HG02571 (cell line): ENCODE data around the gene MATCAP1.

ENCODE experiments used
- ATAC-seq: cut with Tn5 transposase; IDR thresholded peaks from one replicate; pipeline ENCODE4 v1.9.1; 2021; ENCODE audit warnings: mild to moderate bottlenecking, moderate library complexity; ENCODE audit not compliant: unreplicated experiment

The MATCAP1 gene

DNA sequence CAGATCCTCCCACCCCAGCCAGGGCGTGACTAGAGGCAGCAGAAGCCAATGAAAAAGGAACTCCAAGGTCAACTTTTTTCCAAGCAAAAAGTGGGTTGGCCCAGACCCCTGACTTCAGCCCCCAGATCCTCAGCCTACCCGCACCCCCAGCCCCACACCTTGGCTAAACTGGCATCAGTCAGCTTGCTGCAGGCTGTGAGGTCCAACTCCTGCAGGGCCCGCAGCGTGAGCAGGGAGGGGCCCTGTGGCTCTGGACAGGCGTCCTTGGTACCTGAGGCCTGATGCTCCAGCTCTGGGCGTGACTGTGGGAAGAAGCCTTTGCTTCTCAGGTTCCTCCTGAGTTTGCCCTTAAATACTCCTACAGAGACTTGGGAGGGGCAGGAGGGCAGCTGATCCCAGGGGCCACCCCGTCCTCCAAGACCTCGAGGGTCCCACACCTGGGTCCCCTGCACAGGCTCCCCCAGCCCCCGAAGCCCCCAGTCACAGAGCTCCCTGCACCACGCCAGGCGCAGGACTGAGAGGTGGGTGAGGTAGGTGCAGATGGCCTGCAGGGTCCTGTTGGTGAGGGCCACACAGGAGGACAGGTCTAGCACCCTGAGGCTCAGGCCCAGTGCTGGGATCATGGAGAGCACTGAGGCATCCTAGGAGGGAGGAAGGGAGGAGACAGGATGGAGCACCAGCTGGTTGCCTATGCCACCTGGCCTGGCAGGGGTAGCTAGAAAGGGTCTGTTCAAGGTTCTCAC, 24.6 kb upstream of the MATCAP1 start:
- ATAC-seq = no peak

- no peak for ATAC-seq
Measured at GRCh38 chr16:67207249-67208091, 23.7 kb upstream of the MATCAP1 start.

DNA sequence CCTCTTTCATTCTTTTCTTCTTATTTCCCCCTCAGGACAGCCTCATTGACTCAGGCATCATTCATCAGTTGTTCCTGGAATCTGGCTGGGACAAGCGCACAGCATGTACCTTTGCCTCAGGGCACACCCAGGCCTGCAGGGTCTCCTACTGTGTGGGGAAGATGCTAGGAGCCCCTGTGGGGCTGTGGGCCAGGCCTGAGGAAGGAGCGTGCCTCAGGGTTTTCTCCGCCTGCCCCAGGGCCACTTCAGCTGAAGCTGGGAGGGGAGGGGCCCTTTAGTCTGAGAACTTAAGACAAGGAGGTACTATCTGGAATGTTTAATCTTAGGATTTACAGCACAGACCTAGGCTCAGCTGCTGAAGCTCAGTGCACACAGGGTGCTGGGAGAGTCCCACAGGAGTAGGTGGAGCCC, 23.1 kb upstream of the MATCAP1 start:
- ATAC-seq = no peak

GRCh38 chr16:67206129-67206837, 22.5 kb upstream of the MATCAP1 start:
- no peak for ATAC-seq

DNA sequence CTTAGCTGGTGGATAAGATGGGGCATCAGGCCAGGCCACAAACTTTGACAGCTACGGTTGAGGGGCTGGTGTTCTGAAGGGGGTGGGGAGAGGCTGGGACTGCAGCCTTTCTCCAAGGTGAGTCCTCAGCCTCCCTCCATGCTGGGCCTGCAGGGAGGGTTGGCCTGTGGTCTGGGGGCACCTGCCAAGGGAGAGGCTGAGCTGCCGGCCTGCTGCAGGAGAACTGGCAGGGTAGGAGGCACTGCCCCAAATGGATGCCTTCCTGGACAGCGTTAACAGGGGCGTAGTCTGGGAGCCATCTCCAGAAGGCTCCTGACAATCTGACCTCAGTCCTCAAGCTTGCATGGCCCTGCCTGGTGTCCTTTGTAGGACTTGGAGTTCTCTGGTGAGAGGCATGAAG, 20.3 kb upstream of the MATCAP1 start:
- no peak for ATAC-seq

DNA sequence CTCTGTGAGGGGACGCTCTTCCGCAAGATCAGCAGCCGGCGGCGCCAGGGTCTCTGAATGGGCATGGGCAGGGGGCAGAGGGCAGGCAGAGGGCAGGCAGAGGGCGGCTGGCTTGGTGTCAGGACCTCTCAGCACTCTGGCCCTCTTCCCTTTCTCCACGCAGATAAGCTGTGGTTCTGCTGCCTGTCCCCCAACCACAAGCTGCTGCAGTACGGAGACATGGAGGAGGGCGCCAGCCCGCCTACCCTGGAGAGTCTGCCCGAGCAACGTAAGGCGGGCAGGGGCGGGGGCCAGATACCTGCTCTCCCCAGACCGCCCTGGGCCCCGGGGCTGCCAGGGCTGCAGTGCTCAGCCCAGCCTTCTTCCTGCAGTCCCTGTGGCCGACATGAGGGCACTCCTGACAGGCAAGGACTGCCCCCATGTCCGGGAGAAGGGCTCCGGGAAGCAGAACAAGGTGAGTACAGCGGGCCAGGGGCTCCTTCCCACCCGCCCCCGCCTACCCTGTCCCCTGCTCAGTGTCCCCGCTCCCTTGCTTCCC, 19.3 kb upstream of the MATCAP1 start:
- no peak for ATAC-seq

DNA sequence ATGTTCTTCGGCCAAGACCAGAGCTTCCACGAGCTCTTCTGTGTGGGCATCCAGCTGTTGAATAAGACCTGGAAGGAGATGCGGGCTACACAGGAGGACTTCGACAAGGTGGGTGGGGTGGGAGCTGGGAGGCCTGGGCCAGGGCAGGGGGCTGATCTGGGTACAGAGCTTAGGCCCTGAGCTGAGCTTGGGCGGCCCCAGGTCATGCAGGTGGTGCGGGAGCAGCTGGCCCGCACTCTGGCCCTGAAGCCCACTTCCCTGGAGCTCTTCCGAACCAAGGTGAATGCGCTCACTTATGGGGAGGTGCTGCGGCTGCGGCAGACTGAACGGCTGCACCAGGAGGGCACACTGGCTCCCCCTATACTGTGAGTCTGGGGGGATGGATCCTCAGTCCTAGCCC, 18.7 kb upstream of the MATCAP1 start:
- no peak for ATAC-seq

GRCh38 chr16:67201411-67202345, 17.9 kb upstream of the MATCAP1 start:
- no peak for ATAC-seq

DNA sequence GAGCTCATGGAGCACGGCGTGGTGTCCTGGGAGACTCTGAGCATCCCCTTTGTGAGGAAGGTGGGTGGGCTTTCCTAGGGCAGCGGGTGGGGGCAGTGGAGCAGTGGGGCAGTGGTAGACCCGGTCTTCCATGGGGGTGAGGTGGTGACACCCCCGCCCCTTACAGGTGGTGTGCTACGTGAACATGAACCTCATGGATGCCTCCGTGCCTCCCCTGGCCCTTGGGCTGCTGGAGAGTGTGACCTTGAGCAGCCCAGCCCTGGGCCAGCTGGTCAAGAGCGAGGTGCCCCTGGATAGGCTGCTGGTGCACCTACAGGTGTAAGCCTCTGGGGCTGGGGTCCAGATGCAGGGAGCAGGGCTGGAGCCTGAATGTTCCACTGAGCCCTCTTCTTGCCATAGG, 16.7 kb upstream of the MATCAP1 start:
- no peak for ATAC-seq

- ATAC-seq = no peak
Measured at GRCh38 chr16:67199808-67200198, 16.0 kb upstream of the MATCAP1 start.

DNA sequence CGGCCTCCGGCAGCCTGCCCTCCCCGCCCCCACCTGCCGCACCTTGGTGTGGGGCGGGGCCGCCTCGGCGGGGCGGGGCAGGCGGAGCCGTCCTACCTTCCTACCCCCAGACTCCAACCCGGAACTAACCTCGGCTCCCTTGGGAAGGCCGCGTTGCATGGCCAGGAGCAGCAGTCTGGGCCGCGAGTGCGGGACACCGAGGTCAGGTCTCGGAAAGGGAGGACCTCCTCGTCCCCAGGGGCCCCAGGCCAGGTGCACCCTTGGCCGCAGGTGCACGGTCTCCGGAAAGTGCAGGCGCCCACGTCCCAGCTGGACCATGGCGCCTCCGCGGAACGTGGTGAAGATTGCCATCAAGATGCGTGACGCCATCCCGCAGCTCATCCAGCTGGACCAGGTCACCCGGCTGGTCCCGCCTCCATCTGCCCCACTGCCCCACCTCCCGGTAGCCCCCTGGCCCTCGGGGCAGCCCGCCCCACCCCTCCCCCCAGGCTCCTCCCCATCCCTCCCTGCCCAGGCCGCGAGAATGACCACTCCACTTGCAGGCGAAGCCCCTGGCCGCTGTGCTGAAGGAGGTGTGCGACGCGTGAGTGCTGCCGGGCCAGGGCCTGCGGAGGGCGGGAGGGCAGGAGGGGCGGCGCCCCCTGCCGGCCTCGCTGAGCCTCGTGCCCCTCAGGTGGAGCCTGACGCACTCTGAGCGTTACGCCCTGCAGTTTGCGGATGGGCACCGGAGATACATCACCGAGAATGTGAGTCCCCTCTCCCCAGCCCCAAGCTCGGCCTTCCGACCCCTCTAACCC, 15.4 kb upstream of the MATCAP1 start, which contains the start of gene ELMO3:
Gene ELMO3, plus strand, starts transcription at position 121 of the 797 bp plus-strand sequence. Its CDS starts 196 bp downstream, at position 317.
- no peak for ATAC-seq

- ATAC-seq = no peak
Measured at GRCh38 chr16:67198238-67198734, 14.5 kb upstream of the MATCAP1 start.

GRCh38 chr16:67197704-67198103, 13.9 kb upstream of the MATCAP1 start:
- no peak for ATAC-seq

GRCh38 chr16:67196881-67197280, 13.1 kb upstream of the MATCAP1 start:
- ATAC-seq = no peak

- no peak for ATAC-seq
Measured at GRCh38 chr16:67195676-67196075, 11.9 kb upstream of the MATCAP1 start.

DNA sequence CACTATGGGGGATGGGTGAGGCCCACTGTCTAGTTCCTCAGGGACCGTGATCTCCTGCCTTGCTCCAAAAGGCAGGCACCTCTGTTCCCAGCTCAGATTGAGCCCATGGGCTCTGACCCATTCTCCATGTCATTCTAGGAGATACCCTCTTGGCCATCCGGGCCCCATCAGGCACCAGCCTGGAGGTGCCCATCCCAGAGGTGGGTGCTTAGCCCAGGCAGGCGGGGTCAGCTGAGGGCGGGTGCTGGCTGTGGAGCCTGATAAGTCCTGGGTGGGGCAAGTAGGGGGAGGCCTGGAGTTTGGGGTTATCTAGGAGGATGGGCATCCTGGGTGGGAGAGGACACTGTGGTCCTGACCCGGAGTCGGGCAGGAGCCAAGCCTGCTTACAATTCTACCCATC, 10.5 kb upstream of the MATCAP1 start:
- no peak for ATAC-seq

GRCh38 chr16:67193536-67193935, 9.8 kb upstream of the MATCAP1 start:
- ATAC-seq = no peak

DNA sequence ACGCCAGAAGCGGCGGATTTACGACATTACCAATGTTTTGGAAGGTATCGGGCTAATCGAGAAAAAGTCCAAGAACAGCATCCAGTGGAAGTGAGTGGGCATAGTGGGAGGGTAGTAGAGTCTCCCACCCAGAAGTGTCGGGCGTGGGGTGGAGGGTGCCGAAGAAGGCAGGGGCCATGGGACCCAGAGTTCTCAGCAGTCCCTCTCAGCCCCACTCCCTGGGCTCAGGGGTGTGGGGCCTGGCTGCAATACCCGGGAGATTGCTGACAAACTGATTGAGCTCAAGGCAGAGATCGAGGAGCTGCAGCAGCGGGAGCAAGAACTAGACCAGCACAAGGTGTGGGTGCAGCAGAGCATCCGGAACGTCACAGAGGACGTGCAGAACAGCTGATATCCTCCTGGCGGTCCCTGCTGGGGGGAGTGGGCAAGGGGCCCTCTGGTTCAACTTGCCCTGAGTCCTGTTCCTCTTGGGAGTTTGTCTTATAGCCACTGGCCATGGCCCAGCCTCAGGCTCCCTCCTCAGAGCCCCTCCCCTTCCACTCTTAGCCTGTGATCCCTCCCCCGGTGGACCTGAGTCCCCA, 9.1 kb upstream of the MATCAP1 start:
- ATAC-seq = no peak
